HG03064 (cell line): ENCODE measurements around the gene TPX2.
"Not testable (repeated sequence)": the region's sequence is repeated elsewhere in the genome, so short reads cannot be mapped to it uniquely, and the experiment has no call there.

ENCODE experiments used
- ATAC-seq: cut with Tn5 transposase; IDR thresholded peaks from one replicate; pipeline ENCODE4 v1.9.1; 2021; ENCODE audit warnings: low read depth; ENCODE audit not compliant: unreplicated experiment

Gene TPX2

DNA sequence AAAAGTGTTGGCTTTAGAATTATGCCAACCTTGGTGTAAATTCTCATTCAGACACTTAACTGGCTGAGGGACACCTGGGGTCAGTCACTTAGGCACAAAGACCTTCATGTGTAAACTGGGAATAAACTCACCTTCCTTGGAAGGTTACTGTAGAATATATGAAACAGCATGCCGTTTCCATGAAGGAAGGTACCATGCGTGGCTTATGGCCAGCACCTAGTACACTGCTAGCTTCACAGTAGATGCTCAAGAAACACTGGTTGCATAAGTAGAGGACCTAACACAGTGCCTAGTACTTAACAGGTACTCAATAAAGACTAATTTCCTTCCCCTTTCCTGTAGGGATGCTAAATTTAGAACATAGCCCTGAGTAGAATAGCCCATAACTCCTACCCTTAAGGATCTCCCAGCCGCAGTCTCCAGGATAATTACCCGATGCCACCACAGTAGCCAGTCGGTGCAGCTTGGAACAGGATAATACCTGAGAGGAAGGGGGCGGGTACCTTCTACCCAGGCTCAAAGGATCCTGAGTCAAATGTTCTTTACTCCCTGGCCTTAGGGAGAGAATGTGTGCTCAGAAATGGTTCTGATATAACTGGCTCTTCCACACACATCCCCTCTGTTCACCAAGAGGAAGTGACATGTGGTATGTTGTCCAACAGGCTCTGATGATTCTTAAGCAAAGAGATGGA is 20.0 kb upstream of the TPX2 start:
- no peak for ATAC-seq

GRCh38 chr20:31719644-31720485 is 19.2 kb upstream of the TPX2 start:
- no peak for ATAC-seq

DNA sequence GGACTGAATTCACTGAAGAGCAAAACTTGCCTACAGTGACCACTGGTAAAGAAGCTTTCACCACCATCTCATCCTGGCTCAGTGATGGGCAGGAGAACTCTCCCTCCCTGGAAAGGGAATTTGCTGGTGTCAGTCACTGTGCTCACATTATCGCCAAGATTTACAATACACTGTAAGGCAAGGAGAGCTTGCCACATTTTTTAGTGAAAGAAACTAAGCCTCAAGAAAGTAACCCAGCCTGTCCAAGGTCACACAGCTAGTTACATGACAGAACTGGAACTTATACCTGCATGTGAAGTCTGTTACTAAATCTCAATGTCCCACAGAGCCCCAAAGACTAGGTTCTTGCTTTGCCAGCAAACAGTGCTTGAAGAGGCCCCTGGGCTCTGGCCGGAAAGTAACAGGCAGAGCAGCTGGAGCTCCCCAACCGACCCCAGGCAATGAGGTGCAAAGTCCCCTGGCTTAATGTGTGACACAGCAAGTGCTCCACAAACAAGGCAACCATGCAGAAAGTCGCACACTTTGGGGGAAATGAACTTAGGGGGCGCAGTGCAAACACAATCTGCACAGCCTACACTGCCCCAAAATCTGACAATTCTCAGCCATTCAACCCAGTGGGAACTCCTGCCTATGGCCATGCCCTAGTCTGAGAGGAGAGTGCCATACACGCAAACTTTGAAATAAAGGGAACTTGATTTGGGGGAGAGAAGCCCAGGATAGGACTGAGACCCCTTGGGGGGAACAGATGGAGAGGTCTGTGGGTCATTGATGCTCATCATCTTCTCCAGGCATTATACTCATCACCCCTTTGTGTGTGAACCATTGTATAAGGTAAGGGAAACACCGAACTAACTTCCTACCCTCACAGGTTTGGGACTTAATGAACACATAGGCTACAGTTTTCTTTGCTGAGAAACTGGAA is 18.3 kb upstream of the TPX2 start:
- ATAC-seq: no peak

GRCh38 chr20:31721408-31722256 is 17.5 kb upstream of the TPX2 start:
- ATAC-seq: no peak

GRCh38 chr20:31722257-31723068 is 16.6 kb upstream of the TPX2 start, which contains the start of gene BCL2L1:
Gene BCL2L1 (minus strand): TSS chr20:31722868. CDS start chr20:31722218, 650 bp downstream.
- no peak for ATAC-seq

- ATAC-seq: peak; percentile 24
These were observed 16.1 kb upstream of the TPX2 start for GRCh38 chr20:31723069-31723318.

- peak; percentile 86 for ATAC-seq
These were observed 15.6 kb upstream of the TPX2 start for GRCh38 chr20:31723319-31724078.

GRCh38 chr20:31731321-31731717 is 7.8 kb upstream of the TPX2 start:
- ATAC-seq: no peak

DNA sequence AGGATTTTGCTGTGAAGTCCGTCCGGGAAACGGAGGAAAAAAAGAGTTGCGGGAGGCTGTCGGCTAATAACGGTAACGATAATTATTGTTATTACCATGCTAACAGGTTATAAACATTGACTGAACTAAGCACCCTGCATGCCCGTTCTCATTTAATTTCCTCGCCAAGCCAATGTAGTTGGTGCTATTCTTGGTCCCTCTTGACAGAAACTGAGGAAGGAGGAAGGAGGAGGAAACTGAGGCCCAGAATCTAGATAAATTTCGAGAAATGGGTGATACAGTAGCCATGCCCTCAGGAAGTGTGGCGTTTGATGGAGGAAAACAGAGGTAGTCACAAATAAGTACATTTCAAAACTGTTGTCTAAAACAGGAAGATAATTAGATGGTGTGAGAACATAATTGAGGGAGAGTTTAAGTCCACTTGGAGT is 474 bp downstream of the TPX2 start:
- ATAC-seq: no peak

DNA sequence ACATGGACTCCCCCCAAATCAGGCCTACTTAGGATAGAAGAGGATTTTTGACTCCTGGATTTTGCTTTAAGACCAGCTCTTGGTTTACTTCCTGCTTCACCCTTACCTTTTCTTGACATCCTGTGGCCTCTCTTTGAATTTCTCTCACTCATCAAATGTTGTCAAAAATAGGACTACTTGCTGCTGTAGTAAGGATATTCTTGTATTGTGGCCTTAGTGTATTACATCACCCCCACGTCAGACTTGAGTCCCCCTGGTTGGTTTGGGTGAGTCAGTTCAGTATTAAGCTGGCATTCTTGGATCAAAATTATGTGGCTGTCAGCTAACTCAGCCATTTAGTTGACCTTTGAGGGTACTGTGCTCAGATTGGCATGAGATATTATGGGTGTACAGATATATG is 1.1 kb downstream of the TPX2 start:
- no peak for ATAC-seq

DNA sequence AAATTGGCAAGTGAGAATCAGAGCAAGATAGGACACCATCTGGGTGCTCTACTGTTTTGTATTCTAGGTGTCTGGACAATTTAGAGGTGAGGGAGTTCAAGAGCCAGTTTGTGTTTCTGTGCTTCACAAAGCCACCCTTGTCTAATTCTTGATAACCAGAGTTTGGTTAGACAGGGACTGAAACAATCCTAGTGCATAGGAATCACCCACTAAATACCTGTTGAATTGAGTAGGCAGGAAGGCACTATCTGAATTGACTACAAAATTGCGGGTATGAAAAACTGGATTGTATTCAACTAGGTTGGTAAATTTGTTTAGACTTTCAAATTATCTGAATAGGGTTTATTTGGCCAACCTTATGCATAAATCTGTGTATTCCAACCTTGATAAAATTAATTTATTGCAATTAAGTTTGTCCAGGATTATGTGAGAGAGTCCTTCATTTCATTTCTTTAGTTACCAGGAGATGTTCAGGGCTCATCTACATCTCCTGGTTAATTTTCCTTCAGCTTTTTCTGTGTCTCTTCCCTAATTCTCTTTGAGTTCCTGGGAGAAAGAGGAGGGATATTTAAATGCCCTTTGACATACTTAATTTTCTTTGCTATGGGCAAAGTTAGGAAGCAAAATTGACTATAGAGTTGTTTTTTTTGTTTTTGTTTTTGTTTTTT is 1.7 kb downstream of the TPX2 start:
- no peak for ATAC-seq

GRCh38 chr20:31746068-31746878 is 7.2 kb downstream of the TPX2 start:
- ATAC-seq: no peak

DNA sequence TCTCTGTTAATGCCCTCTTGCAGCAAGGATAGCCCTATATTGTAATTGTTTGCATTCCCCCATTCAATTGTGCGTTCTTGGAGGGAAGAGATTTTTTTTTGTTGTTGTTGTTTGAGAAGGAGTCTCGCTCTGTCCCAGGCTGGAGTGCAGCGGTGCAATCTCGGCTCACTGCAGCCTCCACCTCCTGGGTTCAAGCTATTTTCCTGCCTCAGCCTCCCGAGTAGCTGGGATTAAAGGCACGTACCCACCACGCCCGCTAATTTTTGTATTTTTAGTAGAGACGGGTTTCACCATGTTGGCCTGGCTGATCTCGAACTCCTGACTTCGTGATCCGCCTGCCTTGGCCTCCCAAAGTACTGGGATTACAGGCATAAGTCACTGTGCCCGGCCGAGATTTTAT is 7.9 kb downstream of the TPX2 start:
- not testable (repeated sequence) for ATAC-seq

DNA sequence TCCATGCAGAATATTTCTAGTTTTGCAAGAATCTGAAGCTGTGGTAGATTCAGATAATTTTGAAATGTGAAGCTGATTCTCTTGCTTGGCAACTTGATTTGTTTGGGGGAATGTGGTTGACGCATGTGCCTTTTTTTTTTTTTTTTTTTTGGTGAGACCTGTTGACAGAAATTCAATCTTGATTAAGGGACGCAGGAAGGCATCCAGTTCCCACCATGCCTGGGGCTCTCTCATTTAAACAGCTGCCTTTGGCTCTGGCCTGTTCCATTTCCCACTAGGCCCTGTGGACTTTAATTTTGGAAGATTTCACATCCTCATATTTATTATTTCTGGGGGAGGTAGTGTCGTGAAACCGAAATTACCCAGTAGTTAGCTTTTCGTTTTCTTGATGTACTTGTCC is 8.6 kb downstream of the TPX2 start:
- ATAC-seq: no peak

GRCh38 chr20:31749223-31749622 is 10.1 kb downstream of the TPX2 start:
- ATAC-seq: no peak

- ATAC-seq: no peak
These were observed 12.0 kb downstream of the TPX2 start for GRCh38 chr20:31751126-31751525.

DNA sequence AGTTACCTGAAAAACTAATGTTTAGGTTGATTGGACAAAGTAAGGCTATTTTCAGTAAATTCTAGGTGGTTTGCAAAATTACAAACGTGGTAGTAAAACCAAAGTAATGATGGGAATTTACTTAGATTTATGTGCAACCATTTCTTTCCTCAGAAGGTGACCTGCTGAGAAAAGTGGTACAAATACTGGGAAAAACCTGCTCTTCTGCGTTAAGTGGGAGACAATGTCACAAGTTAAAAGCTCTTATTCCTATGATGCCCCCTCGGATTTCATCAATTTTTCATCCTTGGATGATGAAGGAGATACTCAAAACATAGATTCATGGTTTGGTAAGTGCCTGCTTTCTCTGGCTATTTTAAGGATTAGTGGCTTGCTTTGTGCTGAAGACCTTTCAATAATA is 18.2 kb downstream of the TPX2 start:
- ATAC-seq: no peak
